ENCODE measurements around the gene DCDC2C.

GRCh38 chr2:3814706-3815245 lies 111.4 kb downstream of the DCDC2C start:
- no peak for TF ChIP-seq TAF1 (IDR thresholded peaks at IDR 0.05; ENCODE audit: borderline replicate concordance, low read depth, low read length)
- no peak for TF ChIP-seq FOXM1 (IDR thresholded peaks at IDR 0.05; ENCODE audit: low read depth)
- TF ChIP-seq SMC3 (IDR thresholded peaks at IDR 0.05; ENCODE audit: low read depth, low read length) = no peak
- TF ChIP-seq TCF12 (IDR thresholded peaks at IDR 0.05) = no peak
- TF ChIP-seq NRF1 (IDR thresholded peaks at IDR 0.05; ENCODE audit: low read depth, low read length) = no peak
- TF ChIP-seq CTCF (IDR thresholded peaks at IDR 0.05) = no peak
- no peak for TF ChIP-seq POLR2AphosphoS5 (IDR thresholded peaks at IDR 0.05; ENCODE audit: low read depth, low read length)
- TF ChIP-seq NFIC (IDR thresholded peaks at IDR 0.05; ENCODE audit: borderline replicate concordance) = no peak
- no peak for TF ChIP-seq ELF1 (IDR thresholded peaks at IDR 0.05)
- no peak for TF ChIP-seq USF2 (IDR thresholded peaks at IDR 0.05; ENCODE audit: borderline replicate concordance, low read depth, low read length)
- TF ChIP-seq RFX5 (IDR thresholded peaks at IDR 0.05; ENCODE audit: low read length) = no peak
